SU-DHL-6 (cell line): Measurements from ENCODE around the gene NR0B2.

Experiments used
- H2AFZ ChIP-seq: fragments of 200-600 bp; sonication (generic); 2 replicates; pipeline ENCODE4 v1.6.1; 2014; ENCODE audit warnings: low read depth, mild to moderate bottlenecking, moderate library complexity, mixed read lengths, antibody characterized with exemption, low read length; ENCODE audit not compliant: severe bottlenecking
- H3F3A ChIP-seq: fragments of 200-600 bp; shearing (Covaris generic); 2 replicates; pipeline ENCODE4 v1.6.0; 2016; ENCODE audit warnings: antibody characterized with exemption, mild to moderate bottlenecking; ENCODE audit not compliant: insufficient read depth
- H3K27ac ChIP-seq: fragments of 200-600 bp; sonication (generic); 2 replicates; pipeline ENCODE4 v1.5.1; 2016; ENCODE audit warnings: low read depth, mild to moderate bottlenecking, low read length, moderate library complexity, mixed read lengths
- H3K27me3 ChIP-seq: fragments of 200-600 bp; sonication (generic), shearing (Covaris generic); 2 replicates; pipeline ENCODE4 v1.6.0; 2014; ENCODE audit warnings: mild to moderate bottlenecking, low read length
- H3K36me3 ChIP-seq: fragments of 200-600 bp; sonication (generic); 2 replicates; pipeline ENCODE4 v1.6.1; 2014; ENCODE audit warnings: mild to moderate bottlenecking, low read length, mixed read lengths
- H3K4me2 ChIP-seq: fragments of 300-600, 200-600 bp; shearing (Covaris generic), sonication (generic); 2 replicates; pipeline ENCODE4 v1.6.0; 2014; ENCODE audit warnings: low read length, low read depth, mild to moderate bottlenecking; ENCODE audit not compliant: poor library complexity, severe bottlenecking
- H3K4me3 ChIP-seq: fragments of 200-600 bp; sonication (generic); 2 replicates; pipeline ENCODE4 v1.5.1; 2014; ENCODE audit warnings: antibody characterized with exemption, low read length, mild to moderate bottlenecking, mixed read lengths; ENCODE audit not compliant: insufficient read depth, poor library complexity, severe bottlenecking
- H3K79me2 ChIP-seq: fragments of 200-600 bp; sonication (generic); 2 replicates; pipeline ENCODE4 v1.6.1; 2014; ENCODE audit warnings: mild to moderate bottlenecking, low read length, moderate library complexity; ENCODE audit not compliant: insufficient read depth
- H3K9ac ChIP-seq: fragments of 200-600 bp; sonication (generic); 2 replicates; pipeline ENCODE4 v1.7.0; 2014; ENCODE audit warnings: mild to moderate bottlenecking, low read length
- H3K9me2 ChIP-seq: fragments of 200-600 bp; sonication (generic); replicated peaks from 2 replicates; pipeline ENCODE4 v1.6.1; 2014; ENCODE audit warnings: low read length; ENCODE audit not compliant: insufficient read depth
- H3K9me3 ChIP-seq: fragments of 200-600 bp; sonication (generic); 2 replicates; pipeline ENCODE4 v1.6.1; 2014; ENCODE audit warnings: low read length, mixed read lengths; ENCODE audit not compliant: insufficient read depth
- H4K20me1 ChIP-seq: fragments of 200-600 bp; sonication (generic); 2 replicates; pipeline ENCODE4 v1.6.1; 2014; ENCODE audit warnings: low read depth, mild to moderate bottlenecking, antibody characterized with exemption, low read length, moderate library complexity, mixed read lengths
- CTCF ChIP-seq: fragments of 200-600 bp; sonication (generic); IDR thresholded peaks from one replicate; pipeline ENCODE4 v1.5.1; 2017; ENCODE audit warnings: antibody characterized with exemption, mild to moderate bottlenecking, low read length, moderate library complexity; ENCODE audit not compliant: insufficient read depth, poor library complexity, severe bottlenecking
- EZH2phosphoT487 ChIP-seq: fragments of 200-600 bp; sonication (generic), shearing (Covaris generic); conservative IDR thresholded peaks from 2 replicates; pipeline ENCODE4 v1.6.1; 2018; ENCODE audit warnings: mild to moderate bottlenecking, antibody characterized with exemption, low read length, moderate library complexity, mixed read lengths

The NR0B2 gene

GRCh38 chr1:26945138-26945537 is 31.4 kb upstream of the NR0B2 start:
- Histone ChIP-seq H3K79me2 (no peaks in the 10 kb centered on the region), H3K9me2 (no peaks in the 10 kb centered on the region), H3K27me3 (no peaks in the 10 kb centered on the region), H4K20me1 (no peaks in the 10 kb centered on the region), H3F3A (0 out of 2 replicates have a peak, but pooled peaks cover 4% of the 10 kb centered on the region), H3K36me3 (peaks cover 8% of the 10 kb centered on the region; the same call in 1 of the 2 replicates), H3K4me2 (no peak overlapping the region), H2AFZ (no peak overlapping the region), H3K9me3 (no peaks in the 10 kb centered on the region), H3K4me3 (no peak overlapping the region), H3K9ac (no peak overlapping the region), H3K27ac (no peak overlapping the region)
- no peak for TF ChIP-seq CTCF
- TF ChIP-seq EZH2phosphoT487, result no peak

- H3K4me3 ChIP-seq, result no peak overlapping the region
- H3K9me3 ChIP-seq, result no peaks in the 10 kb centered on the region
- TF ChIP-seq EZH2phosphoT487 (no peak), CTCF (no peak)
- no peaks in the 10 kb centered on the region for H3F3A ChIP-seq
- no peak overlapping the region for H3K9ac ChIP-seq
- H3K9me2 ChIP-seq, result no peaks in the 10 kb centered on the region
- no peak overlapping the region for H3K27ac ChIP-seq
- H3K36me3 ChIP-seq, result peaks cover 8% of the 10 kb centered on the region; the same call in 1 of the 2 replicates
- H4K20me1 ChIP-seq, result no peaks in the 10 kb centered on the region
- H3K4me2 ChIP-seq, result no peak overlapping the region
- H2AFZ ChIP-seq, result no peak overlapping the region
- H3K27me3 ChIP-seq, result no peaks in the 10 kb centered on the region
- peaks cover 13% of the 10 kb centered on the region; the same call in 1 of the 2 replicates for H3K79me2 ChIP-seq
Observed at GRCh38 chr1:26942656-26943055, 28.9 kb upstream of the NR0B2 start.

GRCh38 chr1:26941311-26941710 is 27.5 kb upstream of the NR0B2 start:
- Histone ChIP-seq H3F3A (no peaks in the 10 kb centered on the region), H3K4me3 (no peak overlapping the region), H2AFZ (no peak overlapping the region), H3K27me3 (no peaks in the 10 kb centered on the region), H3K36me3 (peaks cover 8% of the 10 kb centered on the region; the same call in 1 of the 2 replicates), H4K20me1 (no peaks in the 10 kb centered on the region), H3K9me2 (no peaks in the 10 kb centered on the region), H3K27ac (no peak overlapping the region), H3K9ac (no peak overlapping the region), H3K79me2 (peaks cover 24% of the 10 kb centered on the region; the same call in 1 of the 2 replicates), H3K9me3 (no peaks in the 10 kb centered on the region), H3K4me2 (no peak overlapping the region)
- TF ChIP-seq CTCF (no peak), EZH2phosphoT487 (no peak)
